NCI-H187 (cell line): ENCODE measurements around the gene LPIN3.
A peak's percentile ranks its signal among the peaks of the same experiment; 100 is the strongest.
"Not testable (repeated sequence)": the region's sequence is repeated elsewhere in the genome, so short reads cannot be mapped to it uniquely, and the experiment has no call there.

Experiments
- DNase-seq, 2 experiments: peaks; one replicate each; lab custom pipeline; 2025; lab: John Stamatoyannopoulos, UW

The LPIN3 gene

GRCh38 chr20:41340327-41341055 lies at the start of gene LPIN3:
LPIN3 (plus strand) TSS chr20:41340821; CDS start chr20:41345804, 4,983 bp downstream.
- peak; percentile 58 to 59 for DNase-seq

GRCh38 chr20:41293269-41294037 lies 47.2 kb upstream of the LPIN3 start:
- no peak for DNase-seq

GRCh38 chr20:41299899-41300298 lies 40.7 kb upstream of the LPIN3 start:
- no peak for DNase-seq

GRCh38 chr20:41300383-41300782 lies 40.2 kb upstream of the LPIN3 start:
- DNase-seq: peak; percentile 43 to 44

GRCh38 chr20:41300886-41301285 lies 39.7 kb upstream of the LPIN3 start:
- no peak for DNase-seq

GRCh38 chr20:41304002-41304401 lies 36.6 kb upstream of the LPIN3 start:
- no peak for DNase-seq

- no peak for DNase-seq
Observed at GRCh38 chr20:41304424-41305079, 36.1 kb upstream of the LPIN3 start.

GRCh38 chr20:41306061-41306727 lies 34.4 kb upstream of the LPIN3 start:
- DNase-seq: no peak

GRCh38 chr20:41307021-41307420 lies 33.6 kb upstream of the LPIN3 start:
- DNase-seq: no peak

GRCh38 chr20:41308290-41308711 lies 32.3 kb upstream of the LPIN3 start:
- no peak for DNase-seq

- no peak for DNase-seq
Observed at GRCh38 chr20:41308726-41309413, 31.8 kb upstream of the LPIN3 start.

- DNase-seq: no peak
Observed at GRCh38 chr20:41309817-41310216, 30.8 kb upstream of the LPIN3 start.

GRCh38 chr20:41312009-41312408 lies 28.6 kb upstream of the LPIN3 start:
- DNase-seq: not testable (repeated sequence)

GRCh38 chr20:41314386-41314785 lies 26.2 kb upstream of the LPIN3 start:
- no peak for DNase-seq

GRCh38 chr20:41316051-41316450 lies 24.6 kb upstream of the LPIN3 start:
- no peak for DNase-seq

GRCh38 chr20:41316602-41317545 lies 23.7 kb upstream of the LPIN3 start:
- peak in 1 of 2 experiments; percentile 46 for DNase-seq

- peak; percentile 79 to 98 for DNase-seq
Observed at GRCh38 chr20:41317546-41318270, 22.9 kb upstream of the LPIN3 start, which contains the start of gene ZHX3. ZHX3 (minus strand) TSS chr20:41317731; CDS start chr20:41204916, 112,815 bp downstream.

GRCh38 chr20:41318271-41318649 lies 22.4 kb upstream of the LPIN3 start:
- DNase-seq: no peak

- no peak for DNase-seq
Observed at GRCh38 chr20:41320441-41320840, 20.2 kb upstream of the LPIN3 start.

- no peak for DNase-seq
Observed at GRCh38 chr20:41320976-41321375, 19.6 kb upstream of the LPIN3 start.
